Middle frontal gyrus (tissue), 1 donor: Measurements from ENCODE around the gene RRBP1.
"Not testable (repeated sequence)": the region's sequence is repeated elsewhere in the genome, so short reads cannot be mapped to it uniquely, and the experiment has no call there.

Source experiments
- DNase-seq: peaks from one replicate; pipeline ENCODE4 v3.0.0-alpha.2; 2015; ENCODE audit warnings: low spot score; ENCODE audit errors: extremely low spot score

Gene RRBP1

GRCh38 chr20:17709361-17710293 lies 27.6 kb upstream of the RRBP1 start:
- no peak for DNase-seq

GRCh38 chr20:17708675-17709360 lies 26.8 kb upstream of the RRBP1 start:
- DNase-seq = no peak

GRCh38 chr20:17707951-17708350 lies 25.9 kb upstream of the RRBP1 start:
- DNase-seq = not testable (repeated sequence)

- no peak for DNase-seq
Measured at GRCh38 chr20:17706632-17707031, 24.6 kb upstream of the RRBP1 start.

- no peak for DNase-seq
Measured at GRCh38 chr20:17705916-17706315, 23.9 kb upstream of the RRBP1 start.

- no peak for DNase-seq
Measured at GRCh38 chr20:17704589-17705317, 22.7 kb upstream of the RRBP1 start.

- DNase-seq = no peak
Measured at GRCh38 chr20:17701826-17702225, 19.8 kb upstream of the RRBP1 start.

GRCh38 chr20:17700637-17701036 lies 18.6 kb upstream of the RRBP1 start:
- no peak for DNase-seq

- no peak for DNase-seq
Measured at GRCh38 chr20:17699931-17700351, 17.9 kb upstream of the RRBP1 start, which contains the start of gene BANF2. BANF2 (plus strand) TSS chr20:17699966; CDS start chr20:17725026, 25,060 bp downstream.

GRCh38 chr20:17698384-17698783 lies 16.3 kb upstream of the RRBP1 start:
- no peak for DNase-seq

GRCh38 chr20:17697171-17697570 lies 15.1 kb upstream of the RRBP1 start:
- DNase-seq = no peak

GRCh38 chr20:17696287-17696686 lies 14.2 kb upstream of the RRBP1 start:
- no peak for DNase-seq

GRCh38 chr20:17694767-17695166 lies 12.7 kb upstream of the RRBP1 start:
- no peak for DNase-seq

- no peak for DNase-seq
Measured at GRCh38 chr20:17693444-17694001, 11.5 kb upstream of the RRBP1 start.

GRCh38 chr20:17691758-17692157 lies 9.7 kb upstream of the RRBP1 start:
- no peak for DNase-seq

- no peak for DNase-seq
Measured at GRCh38 chr20:17690144-17690543, 8.1 kb upstream of the RRBP1 start.

GRCh38 chr20:17688965-17689364 lies 6.9 kb upstream of the RRBP1 start:
- no peak for DNase-seq

- DNase-seq = no peak
Measured at GRCh38 chr20:17687800-17688199, 5.8 kb upstream of the RRBP1 start.

- no peak for DNase-seq
Measured at GRCh38 chr20:17685168-17685567, 3.1 kb upstream of the RRBP1 start.

- DNase-seq = no peak
Measured at GRCh38 chr20:17684077-17684888, 2.2 kb upstream of the RRBP1 start.
